ENCODE results near the gene SMG7.

SMG7 gene

GRCh38 chr1:183515002-183515689 is 42.8 kb downstream of the SMG7 start:
- no peak for DNase-seq

GRCh38 chr1:183516725-183517124 is 44.4 kb downstream of the SMG7 start:
- no peak for DNase-seq

GRCh38 chr1:183517401-183517800 is 45.1 kb downstream of the SMG7 start:
- DNase-seq = no peak

DNA sequence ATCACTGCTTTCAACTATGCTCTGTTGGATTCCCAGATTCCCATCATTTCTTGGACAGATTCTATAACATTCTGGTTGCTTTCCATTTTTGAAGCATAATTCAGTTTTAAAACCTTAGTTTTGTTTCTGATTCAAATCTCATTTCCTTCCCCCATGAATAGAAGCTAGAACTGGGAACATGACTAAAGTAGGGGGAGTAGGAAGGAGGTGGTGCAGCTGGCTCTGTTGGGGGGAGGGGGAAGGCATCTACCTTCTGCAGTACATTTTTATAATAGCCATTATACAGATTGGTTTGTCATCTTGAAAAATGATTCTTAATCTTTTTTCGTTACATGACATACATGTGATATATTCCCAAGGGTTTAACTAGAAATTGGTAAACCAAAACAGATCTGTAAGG is 48.1 kb downstream of the SMG7 start:
- no peak for DNase-seq

- DNase-seq = no peak
Measured at GRCh38 chr1:183522104-183522503, 49.8 kb downstream of the SMG7 start.

- no peak for DNase-seq
Measured at GRCh38 chr1:183528577-183528976, 56.3 kb downstream of the SMG7 start.

- no peak for DNase-seq
Measured at GRCh38 chr1:183533617-183534174, 61.4 kb downstream of the SMG7 start.

DNA sequence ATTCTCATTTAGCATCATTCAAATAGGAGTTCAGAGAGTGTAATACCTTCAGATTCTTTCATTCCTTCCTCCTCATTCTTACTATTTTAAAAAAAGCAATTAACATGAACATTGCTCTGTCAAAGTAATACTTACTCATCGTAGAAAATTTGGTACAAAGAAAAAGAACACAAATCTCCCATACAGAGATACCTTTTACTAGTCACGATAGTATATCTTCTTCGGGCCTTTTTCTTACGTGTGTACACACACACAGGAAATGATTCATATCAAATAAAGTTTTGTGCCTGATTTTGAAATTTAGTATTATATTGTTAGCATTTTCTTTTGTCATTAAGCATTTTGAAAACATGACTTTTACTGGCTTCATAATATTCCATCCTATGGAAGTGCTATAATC is 65.1 kb downstream of the SMG7 start:
- DNase-seq = no peak

DNA sequence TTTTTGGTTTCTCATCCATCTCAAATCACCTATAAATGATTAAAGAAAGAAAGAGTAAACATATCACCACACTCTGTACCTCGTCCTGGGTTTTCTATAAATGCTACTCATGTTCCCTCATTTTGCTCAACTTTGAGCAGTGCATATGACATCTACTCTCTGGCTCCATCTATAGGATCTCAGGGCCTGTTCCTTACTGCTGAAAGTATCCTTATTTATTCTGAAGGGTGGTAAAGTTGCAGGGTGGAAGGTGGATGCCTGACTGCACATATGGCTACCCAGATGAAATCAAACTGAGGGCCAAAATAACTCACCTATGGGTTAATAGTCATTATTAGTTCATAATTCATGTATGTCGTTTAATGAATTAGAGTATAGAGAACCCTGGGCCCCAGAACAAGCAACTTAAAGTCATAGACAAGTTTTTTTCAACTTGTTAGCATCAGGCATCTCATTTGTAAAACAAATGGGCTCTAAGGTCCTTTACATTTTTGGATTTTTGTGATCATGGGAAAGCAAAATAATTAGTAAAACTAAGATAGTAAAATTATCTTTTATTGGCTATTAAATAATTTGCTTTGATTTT is 71.4 kb downstream of the SMG7 start:
- peak; percentile 59 for DNase-seq

DNA sequence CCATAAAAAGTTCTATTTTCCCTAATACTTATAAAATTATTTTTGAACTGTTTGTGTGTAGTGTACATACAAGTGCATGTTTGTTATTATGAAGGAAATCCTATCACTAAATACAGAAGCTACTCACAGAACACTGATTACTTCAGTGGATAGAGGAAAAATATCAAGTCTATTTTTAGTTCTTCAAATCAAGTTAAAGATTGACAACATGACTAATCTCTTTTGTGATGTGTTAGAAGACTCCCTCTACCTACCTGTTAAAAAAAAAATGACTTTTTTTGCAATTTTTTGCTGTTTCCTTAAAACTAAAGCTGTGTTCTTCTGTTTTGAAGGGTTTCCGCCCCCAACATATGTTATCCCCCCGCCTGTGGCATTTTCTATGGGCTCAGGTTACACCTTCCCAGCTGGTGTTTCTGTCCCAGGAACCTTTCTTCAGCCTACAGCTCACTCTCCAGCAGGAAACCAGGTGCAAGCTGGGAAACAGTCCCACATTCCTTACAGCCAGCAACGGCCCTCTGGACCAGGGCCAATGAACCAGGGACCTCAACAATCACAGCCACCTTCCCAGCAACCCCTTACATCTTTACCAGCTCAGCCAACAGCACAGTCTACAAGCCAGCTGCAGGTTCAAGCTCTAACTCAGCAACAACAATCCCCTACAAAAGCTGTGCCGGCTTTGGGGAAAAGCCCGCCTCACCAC is 72.4 kb downstream of the SMG7 start:
- DNase-seq = no peak

GRCh38 chr1:183546427-183546826 is 74.1 kb downstream of the SMG7 start:
- DNase-seq = no peak

DNA sequence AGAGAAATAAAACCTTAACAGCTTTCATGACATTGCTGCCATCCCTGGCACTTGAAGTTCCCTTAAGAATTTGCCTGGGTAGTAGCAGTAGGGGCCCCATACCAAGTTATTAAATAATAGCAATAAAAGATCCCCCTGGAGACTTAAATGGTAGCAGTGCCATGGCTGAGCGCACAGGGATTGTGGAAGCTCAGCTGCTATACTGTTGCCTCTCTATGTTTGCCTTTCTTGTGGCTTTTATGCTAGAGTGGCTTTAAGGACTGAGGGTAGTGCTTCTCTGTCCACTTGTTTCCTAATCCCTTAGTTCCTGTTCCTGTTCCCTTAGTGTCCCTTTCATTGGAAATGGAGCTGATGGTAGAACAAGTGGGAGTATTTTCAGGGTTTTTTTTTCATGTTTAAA is 75.8 kb downstream of the SMG7 start:
- no peak for DNase-seq

DNA sequence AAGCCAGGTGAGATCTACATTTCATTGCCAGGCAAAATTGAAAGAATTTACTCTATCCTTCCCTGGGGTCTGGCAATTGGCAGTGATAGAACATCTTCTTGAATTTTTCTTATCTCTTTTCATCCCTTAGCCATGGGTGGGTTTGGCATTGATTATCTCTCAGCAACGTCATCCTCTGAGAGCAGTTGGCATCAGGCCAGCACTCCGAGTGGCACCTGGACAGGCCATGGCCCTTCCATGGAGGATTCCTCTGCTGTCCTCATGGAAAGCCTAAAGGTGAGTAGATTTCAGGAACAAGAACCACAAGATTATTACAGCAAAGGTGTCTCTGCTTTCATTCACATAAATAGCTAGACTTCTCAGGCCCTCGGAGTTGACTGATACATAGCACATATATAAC is 78.6 kb downstream of the SMG7 start:
- DNase-seq = no peak

DNA sequence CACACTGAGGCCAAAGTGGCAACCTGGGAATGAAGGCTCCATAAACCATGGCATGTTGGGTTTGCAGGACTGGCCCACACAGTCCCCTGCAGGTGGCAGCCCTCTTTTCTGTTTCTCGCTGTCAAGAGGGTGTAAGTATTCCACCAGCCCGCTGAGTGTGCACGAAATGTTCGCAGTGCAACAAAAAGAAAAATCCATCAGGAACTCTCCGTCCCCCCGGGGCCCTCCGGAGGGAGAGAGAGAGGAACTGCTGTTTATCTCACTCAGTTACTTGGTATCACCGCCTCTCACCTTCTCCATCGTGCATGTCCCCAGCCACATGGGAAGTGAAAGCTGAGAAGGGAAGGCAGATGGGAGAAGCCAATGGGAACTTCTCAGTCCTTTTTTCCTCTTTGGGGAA is 79.6 kb downstream of the SMG7 start:
- DNase-seq = no peak

DNA sequence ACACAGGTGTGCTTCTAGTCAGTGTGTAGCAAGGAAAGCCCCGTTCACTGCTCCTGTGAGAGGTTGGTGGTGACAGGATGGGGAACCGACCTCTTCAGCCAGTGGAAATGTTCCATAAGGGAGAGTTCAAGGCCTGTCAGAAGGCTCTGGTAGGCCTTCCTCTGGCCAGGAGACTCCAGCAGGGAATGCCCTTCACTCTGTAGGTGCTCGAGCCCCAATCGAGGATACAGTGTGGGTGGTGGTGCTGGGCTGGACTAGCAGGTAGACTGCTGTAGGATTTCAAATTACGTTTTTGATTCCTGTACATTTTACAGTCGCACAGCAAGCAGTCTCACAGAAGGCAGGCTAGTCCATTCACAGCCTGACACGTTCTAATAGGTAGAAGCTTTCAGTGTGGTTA is 80.1 kb downstream of the SMG7 start:
- no peak for DNase-seq

DNA sequence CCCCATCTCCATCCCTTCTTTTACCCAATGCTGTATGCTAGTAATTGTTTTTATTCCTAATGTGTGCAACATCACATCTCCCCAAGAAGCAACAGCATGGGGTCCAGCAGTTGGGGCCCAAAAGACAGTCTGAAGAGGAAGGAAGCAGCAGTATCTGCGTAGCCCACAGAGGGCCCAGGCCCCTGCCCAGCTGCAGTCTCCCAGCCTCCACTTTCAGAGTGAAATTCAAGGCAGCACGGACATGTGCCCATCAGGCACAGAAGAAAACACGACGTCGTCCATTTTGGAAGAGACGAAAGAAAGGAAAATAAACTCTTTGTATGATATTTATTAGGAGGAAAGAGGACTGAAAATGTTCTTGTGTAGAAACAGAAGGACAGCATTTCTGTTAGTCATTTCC is 80.6 kb downstream of the SMG7 start:
- no peak for DNase-seq

DNA sequence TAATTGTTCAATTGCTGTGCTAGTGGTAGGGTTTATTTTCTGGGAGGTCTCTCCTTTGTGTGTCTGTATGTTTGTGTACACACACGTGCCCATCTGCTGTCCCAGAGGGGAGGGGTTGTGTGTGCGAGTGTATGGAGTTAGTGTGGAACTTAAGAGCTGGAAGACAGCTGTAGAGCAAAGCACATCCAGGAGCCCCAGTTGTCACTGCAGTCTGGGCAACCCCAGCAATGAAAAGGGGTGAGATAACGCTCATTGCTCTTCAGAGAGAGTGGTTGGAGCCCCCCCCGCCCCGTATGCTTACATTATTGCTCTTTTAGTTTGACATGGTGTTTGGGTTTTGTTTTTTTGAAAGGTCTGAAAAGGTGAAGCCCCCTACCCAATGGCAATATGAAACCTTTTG is 81.0 kb downstream of the SMG7 start:
- DNase-seq = no peak

DNA sequence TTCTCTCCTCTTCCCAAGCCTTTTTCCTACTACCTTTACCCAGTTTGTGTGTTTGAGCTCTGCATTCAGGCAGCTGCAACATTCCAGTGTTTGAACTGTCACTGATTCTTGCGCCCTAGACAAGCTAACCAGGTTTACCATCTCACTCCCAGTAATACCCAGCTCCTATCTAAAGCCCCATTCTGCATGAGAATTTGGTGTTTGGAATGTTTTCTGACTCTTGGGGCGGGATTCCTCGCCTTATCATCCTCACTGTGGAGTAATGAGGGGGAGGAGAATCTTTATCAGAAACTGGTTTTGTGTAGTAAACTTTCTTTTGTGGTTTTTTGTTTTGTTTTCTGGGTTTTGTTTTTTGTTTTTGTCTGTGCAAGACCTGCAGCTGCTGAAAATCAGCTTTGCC is 81.5 kb downstream of the SMG7 start:
- DNase-seq = no peak

DNA sequence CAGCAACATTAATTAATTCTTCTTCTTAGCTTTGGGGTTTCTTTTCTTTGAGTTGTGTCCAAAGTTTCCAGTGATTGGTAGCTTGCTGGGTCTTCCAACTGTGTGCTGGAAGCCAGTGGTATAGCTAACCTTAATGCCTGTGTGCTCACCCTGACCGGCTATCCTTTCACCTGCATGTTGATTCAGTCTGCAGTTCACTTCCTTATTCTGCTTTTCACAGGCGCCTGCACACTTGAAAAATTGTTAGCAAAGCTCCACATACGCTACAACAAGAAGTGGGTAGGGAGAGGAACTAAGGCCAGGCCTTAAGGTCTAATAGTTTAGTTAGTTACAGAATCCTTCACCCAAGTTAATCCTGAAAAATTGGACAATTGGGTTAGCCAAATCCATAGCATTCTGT is 82.3 kb downstream of the SMG7 start:
- no peak for DNase-seq

GRCh38 chr1:183559061-183559460 is 86.8 kb downstream of the SMG7 start:
- DNase-seq = no peak

- DNase-seq = no peak
Measured at GRCh38 chr1:183562701-183563100, 90.4 kb downstream of the SMG7 start.

DNA sequence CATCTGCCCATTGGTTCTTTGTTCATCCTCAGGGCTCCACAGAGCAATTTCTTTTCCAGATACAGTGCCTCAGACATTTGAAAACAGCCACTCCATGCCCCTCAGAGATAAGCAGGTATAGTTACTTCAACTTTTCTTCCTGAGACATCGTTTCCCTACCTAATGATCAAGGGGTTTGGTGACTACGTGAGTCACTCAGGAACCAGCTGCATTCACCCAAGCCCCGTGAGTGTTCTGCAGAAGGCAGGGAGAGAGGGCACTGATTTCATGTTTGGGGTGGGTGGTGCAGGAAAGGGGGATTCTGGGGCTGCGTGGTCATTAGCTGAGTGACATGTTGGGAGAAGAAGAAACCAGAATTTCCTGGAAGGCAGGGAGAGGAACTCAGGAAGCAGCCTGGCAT is 93.0 kb downstream of the SMG7 start:
- no peak for DNase-seq

GRCh38 chr1:183566026-183566425 is 93.7 kb downstream of the SMG7 start:
- DNase-seq = no peak

GRCh38 chr1:183567584-183567983 is 95.3 kb downstream of the SMG7 start:
- peak; percentile 12 for DNase-seq

All from CD4-positive, alpha-beta T cell treated with Interleukin-10 for 1 hour (primary cell).